ENCODE measurements around the gene SEC31B.

DNA sequence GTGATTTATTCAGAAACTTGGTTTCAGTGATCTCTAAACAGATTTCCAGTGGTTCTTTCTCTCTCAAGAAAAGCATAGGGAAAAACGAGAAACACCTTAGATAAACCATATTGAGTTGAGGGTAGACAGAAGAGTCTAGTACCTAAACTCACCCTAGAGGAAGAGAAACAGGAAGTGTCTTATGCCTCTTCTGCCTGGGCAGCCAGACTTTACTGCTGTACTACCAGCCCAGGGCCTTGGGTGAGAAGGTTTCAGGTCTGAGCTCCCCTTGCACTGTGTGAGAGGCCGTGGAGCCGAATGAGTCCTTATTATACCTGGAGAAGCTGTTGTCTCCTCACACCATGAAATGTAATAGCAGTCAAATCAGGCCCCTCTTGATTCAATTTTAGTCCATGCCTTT lies 34.3 kb upstream of the SEC31B start:
- TF ChIP-seq FOXA1 (IDR thresholded peaks at IDR 0.05) = no peak
- no peak for TF ChIP-seq SUZ12 (IDR thresholded peaks at IDR 0.05)
- TF ChIP-seq TARDBP (IDR thresholded peaks at IDR 0.05) = no peak
